ENCODE data around the gene MOB3A.
"Not testable (repeated sequence)": the region's sequence is repeated elsewhere in the genome, so short reads cannot be mapped to it uniquely, and the experiment has no call there.

MOB3A gene

GRCh38 chr19:2138061-2138728, 42.1 kb upstream of the MOB3A start:
- DNase-seq (ENCODE audit: low read depth), result no peak
- no peak overlapping the region for H3K4me3 ChIP-seq (ENCODE audit: low read length)
- no peak for TF ChIP-seq CTCF (conservative IDR thresholded peaks at IDR 0.05; ENCODE audit: low read depth, low read length)

- TF ChIP-seq CTCF (conservative IDR thresholded peaks at IDR 0.05; ENCODE audit: low read depth, low read length), result no peak
- no peak overlapping the region for H3K4me3 ChIP-seq (ENCODE audit: low read length)
- DNase-seq (ENCODE audit: low read depth), result no peak
Measured at GRCh38 chr19:2136796-2137195, 40.7 kb upstream of the MOB3A start.

GRCh38 chr19:2135474-2136402, 39.6 kb upstream of the MOB3A start:
- no peak overlapping the region for H3K4me3 ChIP-seq (ENCODE audit: low read length)
- TF ChIP-seq CTCF (conservative IDR thresholded peaks at IDR 0.05; ENCODE audit: low read depth, low read length), result no peak
- no peak for DNase-seq (ENCODE audit: low read depth)

GRCh38 chr19:2132731-2133490, 36.8 kb upstream of the MOB3A start:
- H3K4me3 ChIP-seq (ENCODE audit: low read length), result no peak overlapping the region
- no peak for TF ChIP-seq CTCF (conservative IDR thresholded peaks at IDR 0.05; ENCODE audit: low read depth, low read length)
- no peak for DNase-seq (ENCODE audit: low read depth)

GRCh38 chr19:2132191-2132590, 36.1 kb upstream of the MOB3A start:
- no peak overlapping the region for H3K4me3 ChIP-seq (ENCODE audit: low read length)
- no peak for TF ChIP-seq CTCF (conservative IDR thresholded peaks at IDR 0.05; ENCODE audit: low read depth, low read length)
- no peak for DNase-seq (ENCODE audit: low read depth)

GRCh38 chr19:2131012-2131975, 35.2 kb upstream of the MOB3A start:
- not testable (repeated sequence) for DNase-seq (ENCODE audit: low read depth); H3K4me3 ChIP-seq (ENCODE audit: low read length)
